Stimulated activated CD8-positive, alpha-beta memory T cell treated with anti-CD3 and anti-CD28 coated beads, Interleukin-15, amount 100 ng/mL, for 48 hours (primary cell): ENCODE measurements around the gene LDLRAP1.

Source experiments
- DNase-seq, 2 donors: peaks; one replicate each; pipeline ENCODE4 v3.0.0-alpha.2; 2020; ENCODE audit warnings: low read depth in 2 of 2

Gene LDLRAP1

DNA sequence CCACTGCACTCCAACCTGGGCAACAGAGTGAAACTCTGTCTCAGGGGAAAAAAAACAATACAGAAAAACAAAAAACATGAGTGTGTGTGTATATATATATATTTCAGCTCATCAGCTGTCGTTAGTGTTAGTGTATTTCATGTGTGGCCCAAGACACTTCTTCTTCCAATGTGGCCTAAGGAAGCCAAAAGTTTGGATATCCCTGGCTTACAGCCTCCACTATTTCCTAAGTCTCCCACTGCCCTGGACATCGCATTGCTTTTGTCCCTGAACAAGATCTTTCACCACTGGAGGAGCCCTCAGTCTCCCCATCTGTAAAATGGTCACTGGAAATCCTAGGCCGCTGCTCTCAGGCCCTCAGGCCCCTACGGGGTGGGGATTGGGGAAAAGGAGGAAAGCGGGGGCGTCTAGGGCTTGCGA, 391 bp upstream of the LDLRAP1 start:
- DNase-seq, result no peak

GRCh38 chr1:25544243-25544764, 898 bp downstream of the LDLRAP1 start:
- no peak for DNase-seq

GRCh38 chr1:25544819-25545218, 1.4 kb downstream of the LDLRAP1 start:
- DNase-seq, result no peak

DNA sequence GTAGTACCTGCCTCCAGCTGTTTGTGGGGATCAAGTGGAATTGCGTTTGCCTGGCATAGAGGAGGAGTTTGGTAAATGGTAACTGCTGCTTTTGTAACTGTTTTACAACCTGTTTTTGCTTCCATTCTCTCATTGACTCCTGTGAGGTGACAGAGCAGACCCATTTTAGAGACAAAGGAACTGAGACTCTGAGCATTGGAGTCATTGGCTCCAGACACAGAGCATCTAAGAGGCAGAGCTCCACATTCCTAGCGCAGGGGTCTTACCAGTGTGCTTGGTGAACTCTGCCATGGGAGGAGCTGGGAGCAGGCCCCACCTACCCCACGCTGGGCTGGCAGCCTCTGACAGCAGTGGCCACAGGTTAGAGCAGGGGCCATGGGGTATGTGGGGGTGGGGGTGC, 2.4 kb downstream of the LDLRAP1 start:
- DNase-seq, result no peak

- DNase-seq, result no peak
Measured at GRCh38 chr1:25546193-25546592, 2.8 kb downstream of the LDLRAP1 start.

GRCh38 chr1:25548601-25549000, 5.2 kb downstream of the LDLRAP1 start:
- no peak for DNase-seq

GRCh38 chr1:25549273-25550154, 6.1 kb downstream of the LDLRAP1 start:
- peak; percentile 68 to 86 for DNase-seq

DNA sequence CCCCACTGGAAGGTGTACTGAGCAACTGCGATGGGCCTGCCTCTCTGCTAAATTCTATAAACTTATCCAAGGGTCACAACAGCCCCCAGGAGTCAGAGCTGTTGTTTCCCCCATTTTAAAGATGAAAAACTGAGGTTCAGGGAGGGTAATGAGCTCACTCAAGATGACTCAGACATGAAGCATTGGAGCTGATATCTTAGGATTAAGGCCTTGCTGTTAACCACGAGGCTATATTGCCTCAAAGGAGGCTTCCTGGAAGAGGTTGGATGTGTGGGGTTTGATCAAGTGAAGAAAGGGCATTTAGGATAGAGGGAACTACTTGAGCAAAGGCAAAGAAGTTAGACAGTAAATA, 6.7 kb downstream of the LDLRAP1 start:
- DNase-seq, result no peak

DNA sequence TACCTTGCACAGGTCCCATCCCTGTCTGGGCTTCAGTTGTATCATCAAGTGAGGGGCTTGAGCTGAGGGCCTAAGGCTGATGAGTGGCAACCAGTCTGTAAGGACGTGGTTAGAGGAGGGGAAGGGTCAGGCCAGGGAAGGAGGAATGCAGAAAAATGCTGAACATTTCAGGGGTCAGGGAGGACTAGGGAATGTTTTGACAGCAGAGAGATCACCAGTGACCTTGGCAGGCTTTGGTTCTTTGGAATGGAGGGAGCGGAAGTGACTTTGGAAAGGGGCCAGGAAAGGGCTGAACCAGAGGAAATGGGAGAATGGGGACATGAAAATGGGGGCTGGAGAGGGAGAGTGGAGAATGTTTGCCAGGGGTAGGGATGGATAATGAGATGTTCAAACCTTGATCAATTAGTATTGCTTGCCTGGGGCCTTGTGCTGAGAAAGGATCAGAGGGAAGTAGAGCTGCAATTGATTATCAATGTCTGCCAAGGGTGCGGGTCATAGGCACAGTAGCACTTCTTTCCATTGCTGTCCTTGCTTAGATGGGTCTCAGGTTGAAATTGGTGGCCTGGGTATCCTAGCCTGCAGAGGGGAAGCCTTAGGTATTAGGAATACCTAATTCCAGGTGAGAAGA, 7.4 kb downstream of the LDLRAP1 start:
- DNase-seq, result no peak

DNA sequence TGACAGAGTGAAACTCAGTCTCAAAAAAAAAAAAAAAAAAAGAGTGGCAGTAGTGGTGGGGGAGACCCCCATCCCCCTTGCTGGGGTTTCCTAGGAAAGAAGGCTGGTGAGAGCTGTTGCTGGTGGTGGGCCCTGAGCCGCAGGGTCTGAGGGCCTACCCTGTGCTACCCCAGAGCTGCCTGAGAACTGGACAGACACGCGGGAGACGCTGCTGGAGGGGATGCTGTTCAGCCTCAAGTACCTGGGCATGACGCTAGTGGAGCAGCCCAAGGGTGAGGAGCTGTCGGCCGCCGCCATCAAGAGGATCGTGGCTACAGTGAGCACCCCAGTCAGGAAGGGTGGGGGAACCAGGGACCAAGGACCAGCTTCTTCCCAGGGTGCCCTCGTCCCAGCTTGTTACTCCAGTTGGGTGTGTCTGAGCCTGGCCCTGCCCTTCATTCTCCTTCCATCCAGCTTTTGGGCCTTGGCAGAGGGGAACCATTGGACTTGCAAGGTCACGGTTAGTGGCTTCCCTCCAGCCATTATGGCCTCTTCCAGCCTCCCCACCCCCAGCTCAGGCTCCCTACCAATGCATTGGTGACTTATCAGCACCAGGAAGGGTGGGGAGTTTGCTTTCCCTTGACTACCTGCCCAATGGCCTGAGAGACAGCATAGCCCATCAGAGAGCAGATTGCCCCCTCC, 10.5 kb downstream of the LDLRAP1 start:
- no peak for DNase-seq

- DNase-seq, result no peak
Measured at GRCh38 chr1:25554430-25554780, 11.0 kb downstream of the LDLRAP1 start.

GRCh38 chr1:25554886-25555752, 11.7 kb downstream of the LDLRAP1 start:
- no peak for DNase-seq

DNA sequence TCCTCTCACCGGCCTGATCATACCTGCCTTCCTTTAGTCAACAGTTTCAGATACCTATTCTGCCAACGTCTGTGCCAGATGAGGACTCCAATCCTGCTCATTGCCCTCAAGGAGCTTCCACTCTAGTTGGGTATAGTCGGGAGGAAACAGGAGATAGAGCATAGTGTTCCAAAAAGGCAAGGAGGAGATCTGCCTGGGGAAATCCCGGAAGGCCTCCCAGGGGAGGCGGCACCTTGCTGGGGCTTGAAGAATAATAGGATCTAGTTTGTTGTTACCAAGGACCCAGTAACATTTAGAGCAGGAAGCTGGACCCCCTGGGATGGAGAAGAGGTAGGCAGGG, 12.3 kb downstream of the LDLRAP1 start:
- no peak for DNase-seq

GRCh38 chr1:25556132-25556670, 12.8 kb downstream of the LDLRAP1 start:
- no peak for DNase-seq

GRCh38 chr1:25556791-25557476, 13.5 kb downstream of the LDLRAP1 start:
- no peak for DNase-seq

DNA sequence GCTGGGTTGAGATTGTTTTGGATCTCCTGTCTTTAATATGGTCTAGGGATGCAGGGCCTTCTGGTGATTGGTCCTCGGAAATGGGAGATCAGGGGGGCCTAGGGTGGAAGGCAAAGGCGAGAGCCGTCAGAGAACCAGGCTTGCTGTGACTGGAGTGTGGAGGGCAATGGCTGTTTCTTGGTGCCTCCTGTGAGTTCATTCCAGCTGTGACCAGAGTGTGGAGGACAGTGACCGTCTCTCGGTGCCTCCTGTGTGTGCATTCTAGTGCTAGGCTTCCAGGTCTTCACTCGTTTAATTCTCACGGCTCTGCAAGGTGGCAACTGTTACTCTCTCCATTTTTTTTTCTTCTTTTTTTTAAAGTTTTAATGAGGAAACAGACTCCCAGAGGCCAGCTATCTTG, 14.1 kb downstream of the LDLRAP1 start:
- no peak for DNase-seq

GRCh38 chr1:25559031-25559430, 15.6 kb downstream of the LDLRAP1 start:
- no peak for DNase-seq

GRCh38 chr1:25560001-25560400, 16.6 kb downstream of the LDLRAP1 start:
- no peak for DNase-seq

DNA sequence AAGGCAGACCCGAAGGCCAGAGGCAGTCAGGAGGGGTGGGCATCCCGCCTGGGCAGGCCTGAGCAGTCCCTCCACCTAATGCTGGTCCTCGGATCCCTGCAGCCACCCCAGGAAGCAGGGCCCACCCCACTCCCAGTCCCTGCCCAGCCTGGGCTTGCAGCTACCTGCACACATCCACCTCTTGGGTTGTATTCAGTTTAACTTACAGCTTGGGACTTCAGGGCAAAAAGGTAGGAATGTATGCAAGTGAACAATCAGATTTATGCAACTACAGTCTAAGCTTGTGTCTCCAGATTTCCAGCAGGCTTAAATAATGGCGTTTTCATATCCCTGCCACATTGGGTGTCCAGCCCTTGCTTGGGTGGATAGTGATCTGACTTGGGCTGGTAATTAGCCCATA, 17.4 kb downstream of the LDLRAP1 start:
- no peak for DNase-seq

GRCh38 chr1:25561421-25562100, 18.2 kb downstream of the LDLRAP1 start:
- DNase-seq, result no peak
